GM23248 (cell line): ENCODE data around the gene CDY1.
"Not testable (repeated sequence)": the region's sequence is repeated elsewhere in the genome, so short reads cannot be mapped to it uniquely, and the experiment has no call there.

Experiments used
- EZH2 ChIP-seq: fragments of 200-600 bp; sonication (generic); IDR thresholded peaks from 2 replicates; pipeline ENCODE4 v1.6.1; 2018; ENCODE audit warnings: antibody characterized with exemption, mild to moderate bottlenecking; ENCODE audit not compliant: insufficient read depth, poor library complexity, severe bottlenecking
- EZH2phosphoT487 ChIP-seq: fragments of 200-600 bp; sonication (generic); IDR thresholded peaks from 2 replicates; pipeline ENCODE4 v1.6.1; 2018; ENCODE audit warnings: antibody characterized with exemption, moderate library complexity, mild to moderate bottlenecking, low read depth; ENCODE audit not compliant: insufficient read depth

DNA sequence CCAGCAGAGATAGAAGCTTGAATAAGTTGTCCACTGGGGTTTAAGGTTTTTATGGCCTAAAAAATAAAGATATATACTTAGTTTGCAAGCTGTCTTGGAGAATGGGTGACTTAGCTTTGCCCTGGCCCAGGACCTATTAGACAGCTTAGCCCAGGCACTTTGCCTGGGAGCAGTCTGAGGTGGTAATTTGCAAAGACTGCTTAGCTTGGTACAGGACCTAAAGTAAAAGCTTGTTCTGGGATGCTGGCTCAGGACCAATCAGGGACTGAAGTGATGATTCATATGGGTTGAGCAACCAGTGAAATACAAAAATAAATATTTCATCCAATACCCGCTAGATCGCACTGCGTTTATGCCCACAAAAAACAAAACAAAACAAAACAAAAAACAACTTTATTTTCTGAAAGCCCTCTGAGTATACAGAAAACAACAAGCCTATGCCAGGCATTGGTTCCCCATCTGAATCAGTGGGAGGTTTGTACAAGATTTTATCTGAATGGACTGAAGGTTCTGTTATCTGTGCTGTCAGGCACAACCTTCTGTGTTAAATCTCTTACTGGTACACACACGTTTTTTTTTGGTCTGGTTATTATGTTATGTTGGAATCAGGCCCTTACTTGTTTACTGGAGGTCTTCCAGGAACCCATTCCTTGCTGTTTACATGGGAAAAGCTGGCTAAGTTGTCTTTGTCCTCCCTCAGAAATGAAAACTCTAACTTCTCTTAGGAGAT is 8.6 kb downstream of the CDY1 start:
- TF ChIP-seq EZH2phosphoT487, EZH2: not testable (repeated sequence)
